Endometrium (tissue), 2 donors: Measurements from ENCODE around the gene CA9.

Experiments
- FAIRE-seq: peaks from 2 replicates; lab custom pipeline; 2012; peaks lifted over from hg19 to GRCh38; lab: Jason Lieb, UNC
- donor health status: control.
- donor health status: control.

CA9 gene

DNA sequence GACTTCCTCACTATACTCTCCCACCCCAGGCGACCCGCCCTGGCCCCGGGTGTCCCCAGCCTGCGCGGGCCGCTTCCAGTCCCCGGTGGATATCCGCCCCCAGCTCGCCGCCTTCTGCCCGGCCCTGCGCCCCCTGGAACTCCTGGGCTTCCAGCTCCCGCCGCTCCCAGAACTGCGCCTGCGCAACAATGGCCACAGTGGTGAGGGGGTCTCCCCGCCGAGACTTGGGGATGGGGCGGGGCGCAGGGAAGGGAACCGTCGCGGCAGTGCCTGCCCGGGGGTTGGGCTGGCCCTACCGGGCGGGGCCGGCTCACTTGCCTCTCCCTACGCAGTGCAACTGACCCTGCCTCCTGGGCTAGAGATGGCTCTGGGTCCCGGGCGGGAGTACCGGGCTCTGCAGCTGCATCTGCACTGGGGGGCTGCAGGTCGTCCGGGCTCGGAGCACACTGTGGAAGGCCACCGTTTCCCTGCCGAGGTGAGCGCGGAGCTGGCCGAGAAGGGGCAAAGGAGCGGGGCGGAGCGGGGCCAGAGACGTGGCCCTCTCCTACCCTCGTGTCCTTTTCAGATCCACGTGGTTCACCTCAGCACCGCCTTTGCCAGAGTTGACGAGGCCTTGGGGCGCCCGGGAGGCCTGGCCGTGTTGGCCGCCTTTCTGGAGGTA, 2.1 kb downstream of the CA9 start:
- FAIRE-seq, result no peak

DNA sequence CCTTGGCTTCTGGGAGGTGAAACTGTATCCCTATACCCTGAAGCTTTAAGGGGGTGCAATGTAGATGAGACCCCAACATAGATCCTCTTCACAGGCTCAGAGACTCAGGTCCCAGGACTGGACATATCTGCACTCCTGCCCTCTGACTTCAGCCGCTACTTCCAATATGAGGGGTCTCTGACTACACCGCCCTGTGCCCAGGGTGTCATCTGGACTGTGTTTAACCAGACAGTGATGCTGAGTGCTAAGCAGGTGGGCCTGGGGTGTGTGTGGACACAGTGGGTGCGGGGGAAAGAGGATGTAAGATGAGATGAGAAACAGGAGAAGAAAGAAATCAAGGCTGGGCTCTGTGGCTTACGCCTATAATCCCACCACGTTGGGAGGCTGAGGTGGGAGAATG, 5.4 kb downstream of the CA9 start:
- FAIRE-seq, result no peak

DNA sequence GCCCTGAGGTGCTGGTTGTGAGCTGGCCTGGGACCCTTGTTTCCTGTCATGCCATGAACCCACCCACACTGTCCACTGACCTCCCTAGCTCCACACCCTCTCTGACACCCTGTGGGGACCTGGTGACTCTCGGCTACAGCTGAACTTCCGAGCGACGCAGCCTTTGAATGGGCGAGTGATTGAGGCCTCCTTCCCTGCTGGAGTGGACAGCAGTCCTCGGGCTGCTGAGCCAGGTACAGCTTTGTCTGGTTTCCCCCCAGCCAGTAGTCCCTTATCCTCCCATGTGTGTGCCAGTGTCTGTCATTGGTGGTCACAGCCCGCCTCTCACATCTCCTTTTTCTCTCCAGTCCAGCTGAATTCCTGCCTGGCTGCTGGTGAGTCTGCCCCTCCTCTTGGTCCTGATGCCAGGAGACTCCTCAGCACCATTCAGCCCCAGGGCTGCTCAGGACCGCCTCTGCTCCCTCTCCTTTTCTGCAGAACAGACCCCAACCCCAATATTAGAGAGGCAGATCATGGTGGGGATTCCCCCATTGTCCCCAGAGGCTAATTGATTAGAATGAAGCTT, 6.1 kb downstream of the CA9 start:
- no peak for FAIRE-seq

DNA sequence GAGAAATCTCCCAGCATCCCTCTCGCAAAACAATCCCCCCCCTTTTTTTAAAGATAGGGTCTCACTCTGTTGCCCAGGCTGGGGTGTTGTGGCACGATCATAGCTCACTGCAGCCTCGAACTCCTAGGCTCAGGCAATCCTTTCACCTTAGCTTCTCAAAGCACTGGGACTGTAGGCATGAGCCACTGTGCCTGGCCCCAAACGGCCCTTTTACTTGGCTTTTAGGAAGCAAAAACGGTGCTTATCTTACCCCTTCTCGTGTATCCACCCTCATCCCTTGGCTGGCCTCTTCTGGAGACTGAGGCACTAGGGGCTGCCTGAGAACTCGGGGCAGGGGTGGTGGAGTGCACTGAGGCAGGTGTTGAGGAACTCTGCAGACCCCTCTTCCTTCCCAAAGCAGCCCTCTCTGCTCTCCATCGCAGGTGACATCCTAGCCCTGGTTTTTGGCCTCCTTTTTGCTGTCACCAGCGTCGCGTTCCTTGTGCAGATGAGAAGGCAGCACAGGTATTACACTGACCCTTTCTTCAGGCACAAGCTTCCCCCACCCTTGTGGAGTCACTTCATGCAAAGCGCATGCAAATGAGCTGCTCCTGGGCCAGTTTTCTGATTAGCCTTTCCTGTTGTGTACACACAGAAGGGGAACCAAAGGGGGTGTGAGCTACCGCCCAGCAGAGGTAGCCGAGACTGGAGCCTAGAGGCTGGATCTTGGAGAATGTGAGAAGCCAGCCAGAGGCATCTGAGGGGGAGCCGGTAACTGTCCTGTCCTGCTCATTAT, 6.8 kb downstream of the CA9 start:
- FAIRE-seq, result no peak

DNA sequence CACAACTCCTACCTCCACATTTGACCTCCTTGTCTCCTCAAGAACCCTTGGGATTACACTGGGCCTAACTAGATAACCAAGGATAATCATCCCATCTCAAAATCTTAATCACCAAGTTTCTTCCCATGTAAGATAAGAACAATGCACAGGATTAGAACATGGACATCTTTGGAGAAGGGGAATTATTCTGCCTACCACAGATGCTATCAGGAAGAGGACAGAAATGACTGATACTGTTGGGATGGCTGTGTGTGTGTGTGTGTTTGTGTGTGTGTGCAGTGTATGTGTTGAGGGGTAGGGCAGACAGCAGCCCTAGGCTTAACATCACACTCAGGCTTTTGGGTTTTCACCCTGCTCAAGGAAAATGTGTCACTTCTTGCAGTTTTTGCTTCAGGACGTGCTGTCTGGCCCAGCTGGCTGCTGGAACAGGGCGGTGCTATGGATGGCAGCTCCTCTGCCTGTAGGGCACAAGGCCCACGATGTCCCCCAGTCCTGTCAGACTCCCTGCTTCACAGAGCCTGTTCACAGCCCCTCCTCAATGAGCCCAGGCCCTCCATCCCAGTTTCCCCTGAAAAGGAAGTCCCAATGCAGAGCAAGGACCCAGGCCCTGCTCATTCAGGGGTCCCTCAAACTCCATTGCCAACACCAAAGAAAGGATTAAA, 7.7 kb downstream of the CA9 start:
- no peak for FAIRE-seq

DNA sequence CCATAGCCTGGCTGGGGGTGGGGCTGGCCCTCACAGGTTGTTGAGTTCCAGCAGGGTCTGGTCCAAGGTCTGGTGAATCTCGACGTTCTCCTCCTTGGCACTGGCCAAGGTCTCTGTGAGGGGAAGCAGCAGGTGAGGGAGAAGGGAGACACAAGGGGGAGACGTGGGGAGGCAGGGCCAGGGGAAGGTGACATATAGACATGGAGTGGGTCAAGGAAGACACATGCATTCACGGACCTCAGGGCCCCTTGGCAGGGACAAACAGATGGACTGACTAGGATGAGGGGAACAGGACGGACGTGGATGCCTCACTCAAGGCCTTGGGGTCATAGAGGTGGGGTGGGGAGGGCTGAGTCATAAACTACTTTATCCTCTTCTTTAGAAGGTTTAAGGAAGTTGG, 8.3 kb downstream of the CA9 start:
- FAIRE-seq, result no peak

DNA sequence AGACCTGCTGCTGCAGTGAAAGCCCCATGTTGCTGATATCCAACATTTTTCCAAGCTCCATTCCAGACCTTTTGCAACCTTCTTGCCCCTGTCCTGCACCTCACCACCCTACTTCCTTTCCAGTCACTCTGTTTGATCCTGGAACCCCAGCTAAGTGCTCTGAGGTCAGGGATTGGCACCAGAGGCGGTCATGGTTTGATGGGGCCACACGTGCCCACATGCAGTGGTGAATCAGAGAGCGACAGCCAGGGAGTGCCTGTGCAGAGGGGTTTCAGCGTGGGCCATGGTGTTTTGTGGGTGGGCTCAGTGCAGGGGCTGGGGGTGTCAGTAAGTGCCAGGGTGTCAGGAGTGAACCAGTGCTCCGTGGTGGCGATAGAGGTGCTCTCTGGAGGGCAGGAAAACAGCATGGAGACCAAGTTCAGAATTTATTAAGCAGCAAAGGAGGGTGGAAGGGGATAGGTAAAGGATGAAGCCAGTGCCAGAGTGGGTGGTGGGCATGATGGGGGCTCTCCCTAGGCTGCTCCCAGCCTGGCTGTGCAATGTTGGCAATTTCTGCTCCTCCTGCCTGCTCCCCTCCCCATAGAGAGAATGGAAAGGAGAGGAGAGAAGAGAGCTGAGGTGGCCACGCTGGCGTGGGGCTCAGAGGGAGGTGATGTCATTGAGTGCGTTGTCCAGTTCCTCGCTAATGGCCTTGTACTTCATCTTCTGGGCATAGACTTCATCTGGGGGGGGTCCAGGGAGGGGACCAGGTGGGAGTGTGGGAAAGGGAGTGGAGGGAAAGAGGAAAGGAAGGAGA, 9.0 kb downstream of the CA9 start:
- no peak for FAIRE-seq

DNA sequence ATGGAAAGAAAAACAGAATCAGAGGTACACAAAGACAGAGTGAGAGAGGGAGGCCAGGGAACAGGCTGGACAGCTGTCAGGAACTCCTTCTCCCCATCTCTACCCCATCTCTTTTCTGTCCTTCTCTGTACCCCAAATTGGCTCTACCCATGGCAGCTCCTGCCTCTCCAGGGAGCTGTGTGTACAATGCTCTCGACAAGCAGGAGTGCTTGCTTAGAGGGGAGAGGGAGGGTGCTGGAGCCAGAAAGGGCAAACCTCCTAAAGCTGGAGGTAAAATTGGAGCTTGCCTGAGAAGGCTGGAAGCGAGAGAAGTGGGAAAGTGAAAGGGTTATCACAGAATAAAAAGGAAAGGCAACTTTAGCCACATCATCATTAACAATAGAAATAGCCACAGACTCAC, 9.6 kb downstream of the CA9 start:
- FAIRE-seq, result no peak

DNA sequence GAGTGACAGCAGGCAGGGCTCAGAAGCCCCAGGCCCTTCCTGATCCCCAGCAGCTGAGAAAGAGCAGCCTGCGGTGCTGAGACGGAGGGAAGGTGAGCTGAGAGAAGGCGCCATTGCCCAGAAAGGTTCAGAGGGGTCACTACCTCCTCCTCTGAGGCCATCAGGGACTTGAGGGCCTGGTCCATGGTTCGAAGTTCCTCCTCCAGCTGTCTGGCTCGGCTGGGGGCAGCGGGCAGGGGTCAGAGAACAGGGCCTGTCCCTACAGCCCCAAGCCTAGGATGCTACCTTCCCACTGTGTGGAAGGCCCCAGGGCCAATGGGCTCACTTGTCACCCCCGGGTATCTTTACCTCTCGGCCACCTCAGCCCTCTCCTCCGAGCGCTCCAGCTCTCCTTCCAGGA, 11.2 kb downstream of the CA9 start:
- FAIRE-seq, result no peak

DNA sequence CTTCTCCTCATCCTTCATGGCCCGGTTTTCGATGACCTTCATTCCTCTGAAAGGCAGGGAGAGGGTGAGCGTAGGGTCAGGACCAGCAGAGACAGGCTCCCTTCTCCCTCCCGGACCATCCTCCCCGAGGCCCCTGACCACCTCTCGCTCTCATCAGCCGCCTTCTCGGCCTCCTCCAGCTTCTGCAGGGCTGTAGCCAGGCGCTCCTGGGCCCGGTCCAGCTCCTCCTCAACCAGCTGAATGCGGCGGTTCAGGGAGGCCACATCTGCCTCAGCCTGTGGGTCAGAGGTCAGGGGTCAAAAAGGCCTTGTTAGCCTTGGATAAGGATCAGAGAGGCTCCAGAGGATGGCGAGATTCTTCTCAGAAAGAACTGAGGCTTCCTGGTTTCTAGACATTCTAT, 11.8 kb downstream of the CA9 start:
- no peak for FAIRE-seq

DNA sequence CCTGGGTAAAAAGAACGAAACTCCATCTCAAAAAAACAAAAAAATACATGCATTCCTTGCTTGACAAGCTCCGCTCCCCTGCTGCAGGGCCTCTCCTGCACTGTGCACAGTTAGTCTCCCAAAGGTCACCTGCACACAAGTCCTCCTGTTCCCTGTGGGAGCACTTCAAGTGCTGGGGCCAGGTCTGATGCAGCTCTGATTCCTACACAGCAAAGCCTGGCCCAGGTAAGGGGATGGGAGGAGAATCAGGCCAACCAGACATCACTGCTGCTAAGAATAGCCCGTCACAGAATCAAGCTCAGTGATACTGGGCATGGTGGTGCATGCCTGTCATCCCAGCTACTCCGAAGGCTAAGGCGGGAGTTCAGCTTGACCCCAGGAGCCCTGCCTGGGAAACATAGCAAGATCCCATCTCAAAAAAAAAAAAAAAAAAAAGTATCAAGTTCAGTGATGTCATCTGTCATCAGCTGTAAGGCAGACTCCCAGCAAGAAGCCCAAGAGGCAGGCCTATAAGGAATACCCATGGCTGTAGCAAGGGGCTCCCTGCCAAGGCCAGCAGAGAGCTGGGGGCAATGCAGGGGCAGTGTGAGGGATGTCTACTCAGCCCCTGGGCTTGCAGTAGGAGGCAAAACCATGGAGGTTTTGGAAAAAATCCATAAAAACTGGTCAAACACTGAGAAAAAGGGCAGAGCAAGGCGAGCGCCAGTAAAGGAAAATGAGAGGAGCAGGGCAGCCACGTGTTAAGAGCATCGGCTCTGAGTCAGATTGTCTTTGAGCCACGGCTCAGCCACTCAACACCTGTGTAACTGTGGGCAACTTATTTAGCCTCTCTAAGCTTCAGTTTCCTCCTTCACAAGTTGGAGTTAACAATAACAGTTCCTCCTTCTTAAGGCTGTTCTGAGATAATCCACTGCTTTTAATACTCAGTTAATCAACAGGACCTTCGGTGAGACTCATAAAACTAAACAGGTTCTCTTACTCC, 12.8 kb downstream of the CA9 start:
- no peak for FAIRE-seq

DNA sequence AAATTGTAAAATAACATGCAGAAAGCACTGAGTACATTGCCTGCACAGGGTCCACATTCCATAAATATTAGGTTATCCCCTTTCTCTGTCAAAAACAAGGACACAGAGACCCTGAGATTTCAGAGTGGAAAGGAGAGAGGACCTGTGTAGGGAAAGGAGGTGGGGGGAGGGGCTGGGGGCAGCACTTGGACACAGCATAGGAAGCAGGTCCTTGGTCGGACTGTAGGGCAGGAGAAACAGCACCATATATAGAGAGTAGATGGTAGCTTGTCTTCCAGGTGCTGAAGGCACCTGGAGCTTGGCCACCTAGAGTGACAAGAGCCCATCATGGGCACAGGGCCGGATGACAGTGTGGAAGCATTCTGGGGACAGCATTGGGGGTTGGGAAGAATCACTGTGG, 13.6 kb downstream of the CA9 start:
- no peak for FAIRE-seq

DNA sequence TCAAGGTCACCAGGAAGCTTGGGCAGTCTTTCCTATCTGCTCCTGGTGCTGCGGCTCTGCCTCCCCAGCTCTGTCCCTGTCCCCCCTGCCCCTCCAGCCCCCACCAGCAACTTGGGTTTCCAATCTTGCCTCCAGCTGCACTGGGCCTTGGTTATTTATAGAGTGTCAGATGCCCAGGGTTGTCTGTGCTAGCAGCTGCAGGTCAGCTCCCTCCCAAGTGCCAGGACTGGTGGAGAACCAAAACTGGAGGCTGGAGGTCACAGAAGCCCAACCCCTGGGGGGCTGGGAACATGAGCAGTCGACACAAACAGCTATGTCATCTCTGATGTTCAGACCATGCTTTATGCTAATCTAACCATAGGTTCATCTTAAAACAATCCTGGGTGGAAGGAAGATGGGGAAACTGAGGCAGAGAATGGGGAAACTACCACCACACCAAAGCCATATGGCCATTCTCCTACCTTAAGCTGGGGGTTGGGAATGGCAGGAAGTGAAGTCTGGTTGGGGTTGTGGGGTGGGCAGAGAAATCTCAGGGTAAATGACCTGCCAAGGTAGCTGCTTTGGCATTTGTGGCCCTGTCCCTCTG, 14.3 kb downstream of the CA9 start:
- FAIRE-seq, result no peak

DNA sequence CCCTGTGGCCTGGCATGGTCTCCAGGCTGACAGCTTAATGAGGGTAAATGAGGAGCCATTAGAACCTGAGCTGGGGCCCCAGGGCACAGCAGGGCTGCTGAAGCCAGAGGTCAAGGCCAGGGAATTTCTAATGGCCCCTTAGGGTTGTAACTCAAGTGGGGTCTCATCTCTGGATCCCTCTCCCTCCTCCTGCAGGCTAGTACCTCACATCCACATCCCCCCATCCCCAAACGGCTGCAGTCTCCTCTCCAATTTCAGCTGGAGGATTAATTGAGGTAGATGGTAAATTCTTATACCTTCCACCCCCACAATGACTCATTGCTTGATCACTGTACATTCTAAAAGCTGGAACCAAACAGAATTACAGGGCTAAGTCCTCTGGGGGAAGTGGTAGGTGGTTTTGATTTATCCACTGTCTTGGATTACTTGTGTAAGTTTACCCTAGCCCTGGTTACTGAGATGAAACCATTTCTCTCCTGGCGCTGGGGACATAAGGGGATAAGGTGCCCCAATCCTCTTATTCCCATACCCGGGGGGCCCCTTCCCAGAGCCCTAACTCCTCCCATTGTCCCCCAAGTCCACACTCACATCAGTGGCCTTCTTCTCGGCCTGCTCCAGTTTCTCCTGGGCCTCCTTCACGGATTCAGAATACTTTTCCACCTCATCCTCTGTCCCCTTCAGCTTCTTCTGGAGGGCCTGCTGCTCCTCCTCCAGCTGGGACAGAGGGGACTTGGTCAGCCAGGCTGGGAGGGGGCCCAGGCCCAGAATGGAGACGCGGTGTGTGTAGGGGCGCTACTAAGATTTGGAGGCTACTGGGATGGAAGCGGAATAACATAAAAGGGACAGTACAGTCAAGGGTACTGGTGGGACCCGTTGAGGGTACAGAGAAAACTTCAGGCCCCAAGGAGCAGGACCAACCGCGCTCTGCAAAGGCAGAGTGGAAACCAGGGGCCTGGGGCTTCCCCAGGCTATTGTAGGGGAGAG, 15.1 kb downstream of the CA9 start:
- FAIRE-seq, result no peak

DNA sequence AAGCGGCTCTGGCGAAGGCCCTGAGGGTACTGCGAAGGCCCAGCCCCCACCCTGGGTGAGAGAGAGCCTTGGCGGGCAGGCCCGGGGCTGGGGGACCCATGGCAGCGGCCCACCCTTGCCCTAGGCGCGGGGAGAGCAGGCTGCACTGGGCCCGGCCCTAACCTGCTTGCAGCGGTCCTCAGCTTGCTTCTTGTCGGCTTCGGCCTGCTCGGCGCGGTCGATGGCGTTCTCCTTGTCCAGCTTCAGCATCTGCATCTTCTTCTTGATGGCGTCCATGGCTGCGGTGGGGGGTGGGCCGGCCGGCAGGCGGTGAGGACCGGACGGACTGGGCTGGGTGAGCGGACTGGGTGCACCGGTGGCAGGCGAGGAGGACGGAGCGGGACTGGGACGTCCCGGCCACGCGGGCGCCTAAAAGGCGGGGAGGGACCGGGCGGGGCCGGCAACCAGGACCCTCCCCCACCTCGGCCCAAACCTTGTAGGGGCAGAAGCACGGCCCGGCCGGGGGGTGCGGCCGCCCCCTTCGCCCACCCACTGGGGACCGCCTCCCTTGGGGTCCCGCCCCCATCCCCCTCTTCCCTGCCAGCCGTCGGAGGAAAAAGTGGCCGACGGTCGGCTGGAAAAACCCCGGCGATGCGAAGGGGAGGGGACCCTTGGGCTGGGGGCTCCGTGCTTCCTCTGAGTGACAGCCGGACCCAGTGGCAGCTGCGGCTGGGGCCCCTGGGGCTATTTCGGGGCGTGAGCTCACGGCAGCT, 16.0 kb downstream of the CA9 start, which contains the start of gene TPM2:
TSS of gene TPM2 (minus strand) at position 384 of the 752 bp plus-strand sequence. CDS start at position 276, 108 bp downstream.
- FAIRE-seq, result no peak

DNA sequence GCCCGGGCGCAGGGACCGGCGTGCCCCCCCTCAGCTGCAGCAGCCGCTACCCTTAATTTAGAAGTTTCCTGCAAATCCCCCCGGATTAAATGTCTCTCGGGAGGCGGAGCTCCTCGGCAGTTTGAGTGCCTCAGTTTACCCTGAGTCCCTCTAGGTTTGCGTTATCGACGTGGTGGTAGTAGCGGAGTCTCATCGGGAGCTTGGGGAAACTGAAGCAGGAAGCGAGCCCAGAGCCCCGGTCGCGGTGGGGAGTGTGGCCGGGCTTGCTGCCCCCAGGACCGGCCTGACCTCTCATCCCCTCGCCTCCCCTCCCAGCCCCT, 16.5 kb downstream of the CA9 start:
- no peak for FAIRE-seq

DNA sequence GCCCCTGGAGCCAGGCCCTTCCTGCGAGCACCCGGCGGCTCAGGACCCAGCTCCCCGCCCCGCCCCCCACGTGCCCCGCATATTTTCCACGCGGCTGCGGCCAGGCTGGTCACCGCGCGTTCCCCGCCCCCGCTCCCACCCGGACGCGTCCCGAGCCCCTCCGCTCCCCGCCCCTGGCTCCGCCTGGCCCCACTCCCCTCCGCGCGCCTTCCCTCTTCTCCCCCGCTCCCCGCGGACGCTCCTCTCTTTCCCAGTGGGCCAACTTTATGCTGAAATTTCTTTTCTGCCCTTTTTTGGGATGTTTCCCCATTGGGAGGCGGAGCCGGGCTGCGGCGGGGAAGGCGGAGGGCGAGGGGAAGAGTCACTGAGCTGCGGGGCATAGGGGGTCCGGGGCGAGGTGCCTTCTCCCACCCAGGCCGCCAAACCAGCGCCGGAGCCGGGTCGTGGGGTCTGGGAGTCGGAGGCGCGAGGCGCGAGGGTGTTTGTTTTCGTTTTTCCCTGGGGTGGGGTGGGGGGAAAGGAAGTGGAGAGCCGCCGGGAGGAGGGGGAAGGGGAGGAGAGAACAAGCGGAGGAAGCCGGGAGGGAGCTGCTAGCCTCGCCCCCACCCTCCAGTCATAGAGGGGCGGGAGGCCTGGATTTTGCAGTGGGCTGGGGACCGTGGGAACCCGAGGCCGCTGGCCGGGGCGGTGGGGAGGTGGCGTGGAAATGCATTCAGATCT, 17.0 kb downstream of the CA9 start:
- no peak for FAIRE-seq

DNA sequence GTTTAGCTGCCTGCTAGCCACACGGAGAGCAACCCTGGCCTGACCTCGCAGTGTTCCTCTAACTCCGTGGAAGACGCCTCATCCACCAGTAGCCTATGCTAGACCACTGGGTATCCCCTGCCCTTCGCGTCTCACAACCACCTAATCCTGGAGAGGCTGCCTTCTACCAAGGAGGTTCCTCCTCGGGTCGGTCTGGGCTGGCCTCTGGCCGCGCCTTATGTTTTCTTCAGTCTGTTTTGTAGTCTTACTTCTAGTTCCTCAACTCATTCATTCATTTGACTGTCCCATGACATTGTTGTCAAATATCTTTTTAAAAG, 17.6 kb downstream of the CA9 start:
- FAIRE-seq, result no peak
